HT-29 (cell line): ENCODE data around the gene NSA2. TPM values are rescaled to one million over a fixed set of nuclear protein-coding genes. Genes with fewer than 3 reads are reported as not detected.
"Not testable (repeated sequence)": the region's sequence is repeated elsewhere in the genome, so short reads cannot be mapped to it uniquely, and the experiment has no call there.

Experiments used
- DNase-seq: peaks from one replicate; pipeline ENCODE4 v3.0.0-alpha.2; 2015; ENCODE audit warnings: low spot score
- total RNA-seq: library from RNA; depleted of rRNA; stranded (reverse); fragments of >200 nt; shearing (Covaris generic); gene quantifications from 2 replicates; pipeline ENCODE4 v1.2.3, GENCODE V29; 2014; rRNA removed

Gene NSA2
- 31.4 and 48.1 TPM in 2 replicates for total RNA-seq

DNA sequence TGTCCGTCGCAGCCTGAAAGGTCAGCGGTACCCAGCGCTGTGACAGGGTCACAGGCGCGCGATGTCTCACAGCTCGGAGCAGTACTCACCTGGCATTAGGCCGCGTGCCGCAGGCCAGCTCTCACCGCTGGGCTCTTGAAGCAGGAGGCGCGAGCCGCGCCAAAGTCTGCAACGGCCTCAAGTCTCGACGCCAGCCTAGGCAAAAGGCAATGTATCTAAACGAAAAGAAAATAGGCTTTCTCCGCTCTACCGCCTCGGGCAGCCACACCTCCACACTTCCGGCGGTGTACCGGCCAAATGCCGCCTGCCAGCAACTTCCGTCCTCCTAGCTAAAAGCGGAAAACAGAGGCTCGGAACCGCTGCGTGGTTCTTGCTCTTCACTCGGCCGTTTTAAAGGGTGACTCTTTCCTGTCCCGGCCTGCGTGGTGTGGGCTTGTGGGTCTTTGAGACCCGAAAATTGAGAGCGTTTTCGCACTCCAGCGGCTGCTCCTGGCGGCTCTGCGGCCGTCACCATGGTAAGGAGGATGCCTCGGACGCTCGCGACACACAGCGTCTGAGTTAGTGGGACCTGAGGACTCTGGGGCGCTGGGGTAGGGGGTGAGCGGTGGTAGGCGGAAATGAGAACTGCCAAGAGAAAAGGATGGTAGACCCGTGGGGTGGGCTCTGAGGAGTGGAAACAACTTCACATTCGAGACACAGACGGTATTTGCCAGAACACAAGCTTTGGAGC, at the start of gene NSA2, which contains the start of gene GFM2:
Gene NSA2 (plus strand): TSS at position 401 of the 730 bp plus-strand sequence. CDS start 112 bp downstream, at position 513.
Gene GFM2 (minus strand): TSS at position 269 of the 730 bp plus-strand sequence. CDS start 3,375 bp downstream, outside the sequence.
- DNase-seq, result peak; percentile 96

DNA sequence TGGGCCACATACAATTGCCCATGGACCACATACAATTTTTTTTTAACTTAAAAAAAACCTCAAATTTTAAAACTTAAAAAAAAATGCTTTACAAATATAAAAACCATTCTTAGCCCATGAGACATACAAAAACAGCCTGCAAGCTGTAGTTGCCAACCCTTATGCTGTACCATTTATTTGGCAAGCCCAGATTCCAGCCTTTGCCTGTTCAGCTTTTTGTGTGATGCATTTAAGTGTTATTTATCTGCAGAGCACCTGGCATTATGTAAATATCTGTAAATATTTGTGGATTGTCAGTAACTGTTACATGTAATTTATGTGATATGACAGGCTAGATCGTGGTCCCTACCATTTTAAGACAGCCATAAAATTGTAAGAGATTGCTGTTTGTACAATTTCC, 49.5 kb upstream of the NSA2 start:
- DNase-seq, result no peak

DNA sequence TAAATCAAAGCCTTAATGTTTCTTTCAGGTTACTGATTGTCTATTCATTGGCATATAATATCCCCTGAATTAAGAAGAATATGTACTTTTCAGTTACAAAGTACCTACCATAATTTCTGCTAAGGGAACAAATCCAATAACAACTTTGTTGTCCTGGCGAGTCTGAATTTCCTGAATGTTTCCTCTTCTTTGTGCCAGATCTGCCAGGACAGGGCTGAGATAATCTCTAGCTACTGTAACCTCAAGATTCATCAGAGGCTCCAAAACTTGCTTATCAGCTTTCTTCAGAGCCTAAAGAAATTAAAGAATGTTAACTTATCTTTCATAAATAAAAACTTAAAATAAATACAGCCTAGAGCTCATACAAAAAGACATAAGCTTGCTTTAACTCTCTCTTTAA, 44.8 kb upstream of the NSA2 start:
- no peak for DNase-seq

DNA sequence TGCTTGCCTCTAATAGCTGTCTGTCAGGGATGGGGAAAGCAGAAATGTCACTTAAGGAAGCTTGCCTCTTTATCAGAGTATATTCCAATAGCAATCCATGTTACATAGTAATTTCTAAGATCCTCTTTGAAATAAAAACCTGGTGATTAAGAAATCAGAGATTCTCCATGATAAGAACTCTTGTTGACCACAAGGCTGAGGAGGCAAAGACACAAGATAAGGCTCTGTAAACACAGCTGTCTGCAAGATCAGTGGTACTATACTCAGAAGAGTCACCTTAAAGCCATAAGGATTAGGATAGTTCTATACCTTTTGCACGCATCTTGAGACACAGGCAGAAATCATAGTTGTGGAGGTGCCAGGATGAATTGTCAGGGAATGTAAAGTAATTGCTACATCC, 41.7 kb upstream of the NSA2 start:
- DNase-seq, result no peak

DNA sequence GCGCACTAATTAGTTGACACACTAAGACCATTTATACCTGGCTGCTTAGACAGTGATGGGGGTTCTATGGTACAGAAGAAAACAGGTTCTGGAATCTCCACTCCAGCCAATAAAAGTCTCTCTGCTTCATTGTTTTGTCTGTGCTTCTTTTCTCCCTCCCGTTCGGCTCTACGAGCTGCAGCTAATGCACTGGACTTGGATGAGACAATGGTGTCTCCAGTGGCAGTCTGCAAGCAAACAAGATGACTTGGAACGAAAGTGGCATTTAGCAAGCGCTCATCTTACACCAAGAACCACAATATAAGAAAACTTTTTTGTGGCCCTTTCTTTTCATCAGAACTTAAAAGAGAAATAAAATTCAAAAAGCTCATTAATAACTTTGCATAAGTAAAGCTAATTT, 30.3 kb upstream of the NSA2 start:
- DNase-seq, result no peak

DNA sequence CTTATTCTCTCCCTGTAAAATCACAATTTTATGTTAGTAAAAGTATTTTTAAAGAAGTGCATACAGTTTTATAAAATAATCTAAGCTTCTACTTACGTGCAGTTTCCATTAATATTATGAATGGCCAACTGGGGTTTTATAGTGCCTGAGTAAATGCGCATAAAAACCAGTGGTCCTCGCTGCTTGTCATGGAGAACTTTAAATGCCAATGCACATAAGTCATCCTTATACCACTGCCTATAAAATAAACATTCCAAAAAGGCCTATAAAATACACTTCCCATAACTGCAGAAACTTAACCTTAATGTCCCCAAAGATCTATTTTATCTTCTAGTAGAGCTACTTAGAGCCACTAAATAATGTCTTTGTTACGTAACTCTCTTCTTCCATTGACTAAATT, 28.6 kb upstream of the NSA2 start:
- no peak for DNase-seq

DNA sequence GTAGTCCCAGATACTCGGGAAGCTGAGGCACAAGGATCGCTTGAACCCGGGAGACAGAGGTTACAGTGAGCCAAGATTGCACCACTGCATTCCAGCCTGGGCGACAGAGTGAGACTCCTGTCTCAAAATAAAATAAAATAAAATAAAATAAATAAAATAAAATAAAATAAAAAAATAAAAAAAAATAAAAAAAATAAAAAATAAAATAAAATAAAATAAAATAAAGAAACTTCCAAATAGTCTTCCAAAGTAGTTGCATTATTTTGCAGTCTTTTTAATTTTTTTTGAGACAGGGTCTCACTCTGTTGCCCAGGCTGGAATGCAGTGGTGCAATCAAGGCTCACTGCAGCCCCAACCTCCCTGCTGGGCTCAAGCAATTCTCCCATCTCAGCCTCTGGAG, 18.3 kb upstream of the NSA2 start:
- not testable (repeated sequence) for DNase-seq

DNA sequence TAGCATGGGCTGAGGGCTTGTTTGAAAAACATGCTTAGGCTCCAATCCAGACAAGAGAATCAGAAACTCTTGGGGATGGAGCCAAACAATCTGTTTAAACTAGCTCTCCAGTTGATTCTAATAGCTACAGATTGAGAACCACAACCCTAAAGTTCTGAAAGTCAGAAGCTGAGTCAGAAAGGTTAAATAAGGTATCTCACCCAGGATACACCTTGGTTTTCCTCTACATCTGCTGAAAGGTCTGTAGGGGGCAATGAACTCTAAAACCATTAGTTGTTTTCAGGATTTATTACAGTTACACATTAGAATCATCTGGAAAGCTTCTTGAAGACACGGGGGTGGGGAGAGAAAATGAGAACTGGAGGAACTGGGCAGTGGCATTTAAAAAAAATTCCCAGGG, 5.8 kb upstream of the NSA2 start:
- no peak for DNase-seq

DNA sequence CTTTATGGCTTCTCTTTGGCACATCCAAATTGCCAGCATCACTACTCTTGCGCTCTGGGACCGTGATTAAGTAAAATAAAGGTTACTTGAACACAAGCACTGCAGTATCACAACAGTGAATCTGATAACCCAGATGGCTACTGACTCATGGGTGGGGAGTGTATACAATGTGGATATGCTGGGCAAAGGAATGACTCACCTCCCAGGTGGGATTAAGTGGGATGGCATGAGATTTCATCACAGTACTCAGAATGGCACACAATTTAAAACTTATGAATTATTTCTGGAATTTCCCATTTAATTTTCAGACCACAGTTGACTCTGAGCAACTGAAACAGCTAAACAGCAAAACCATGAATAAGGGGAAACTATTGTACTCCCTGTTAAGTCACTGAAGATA, 4.5 kb upstream of the NSA2 start:
- peak; percentile 30 for DNase-seq

DNA sequence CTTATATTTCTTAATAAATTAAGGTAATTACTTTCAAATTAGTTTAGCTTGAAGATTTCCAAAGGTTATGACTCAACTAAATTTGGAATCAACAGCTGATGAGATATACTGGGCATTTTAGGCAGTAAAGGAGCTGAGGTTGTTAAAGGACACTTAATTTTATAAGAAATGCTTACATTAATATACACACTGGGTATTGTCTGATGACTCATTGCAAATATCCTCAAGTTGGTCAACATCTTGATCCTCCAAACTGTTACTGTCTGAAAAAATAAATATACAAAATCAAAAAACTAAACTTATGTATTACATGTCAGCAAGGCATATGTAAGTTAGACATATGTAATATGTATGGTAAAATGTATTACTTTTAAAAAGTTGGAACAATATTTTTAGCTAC, 3.5 kb upstream of the NSA2 start:
- no peak for DNase-seq

DNA sequence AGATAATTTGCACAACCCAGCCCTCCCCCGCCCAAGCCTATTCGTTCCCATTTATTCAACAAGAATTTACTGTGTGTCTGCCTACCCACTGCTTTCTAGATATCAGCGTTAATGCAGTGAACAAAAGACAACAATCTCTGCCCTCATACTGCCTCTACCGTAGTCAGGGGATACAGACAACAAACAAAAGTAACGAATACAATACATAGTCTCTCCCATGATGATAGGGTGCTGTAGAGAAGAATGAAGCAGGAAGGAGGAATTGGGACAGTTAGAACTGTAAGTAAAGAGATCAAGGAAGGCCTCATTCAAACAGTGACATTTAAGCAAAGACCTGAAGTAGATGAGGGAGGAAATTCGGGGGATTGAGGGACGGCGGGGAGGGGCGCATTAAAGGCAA, 1.8 kb upstream of the NSA2 start:
- peak; percentile 30 for DNase-seq

DNA sequence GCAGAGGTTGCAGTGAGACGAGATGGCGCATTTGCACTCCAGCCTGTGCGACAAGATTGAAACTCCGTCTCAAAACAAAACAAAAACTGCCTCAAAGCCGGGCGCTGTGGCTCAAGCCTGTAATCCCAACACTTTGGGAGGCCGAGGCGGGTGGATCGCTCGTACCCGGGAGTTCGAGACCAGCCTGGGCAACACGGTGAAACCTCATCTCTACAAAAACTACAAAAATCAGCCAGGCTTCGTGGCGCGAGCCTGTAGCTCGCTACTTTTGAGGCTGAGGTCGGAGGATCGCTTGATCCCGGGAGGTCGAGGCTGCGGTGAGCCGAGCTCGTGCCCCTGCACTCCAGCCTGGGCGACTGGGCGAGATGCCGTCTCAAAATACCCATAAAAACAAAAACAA, 1.1 kb upstream of the NSA2 start:
- DNase-seq, result no peak

DNA sequence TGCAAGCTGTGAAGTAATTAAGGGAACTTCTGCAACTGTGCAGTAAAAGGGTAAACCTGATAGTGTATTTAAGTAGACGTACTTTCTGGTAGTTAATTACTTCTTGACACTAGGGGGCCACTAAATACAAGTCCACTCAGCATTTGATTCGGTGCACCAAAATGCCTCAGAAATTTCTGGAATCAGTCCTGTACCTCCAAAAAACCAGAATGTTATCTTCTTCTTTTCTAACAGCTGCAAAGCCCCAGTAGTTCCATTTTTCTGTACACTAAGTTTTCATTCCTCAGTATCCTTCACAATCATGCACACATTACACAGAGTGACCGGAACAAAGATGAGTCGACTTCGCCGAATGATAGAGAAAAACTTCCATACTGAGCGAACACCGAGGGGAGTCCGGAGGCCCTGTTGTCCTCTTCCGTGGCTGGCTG, 616 bp upstream of the NSA2 start:
- peak; percentile 37 for DNase-seq

DNA sequence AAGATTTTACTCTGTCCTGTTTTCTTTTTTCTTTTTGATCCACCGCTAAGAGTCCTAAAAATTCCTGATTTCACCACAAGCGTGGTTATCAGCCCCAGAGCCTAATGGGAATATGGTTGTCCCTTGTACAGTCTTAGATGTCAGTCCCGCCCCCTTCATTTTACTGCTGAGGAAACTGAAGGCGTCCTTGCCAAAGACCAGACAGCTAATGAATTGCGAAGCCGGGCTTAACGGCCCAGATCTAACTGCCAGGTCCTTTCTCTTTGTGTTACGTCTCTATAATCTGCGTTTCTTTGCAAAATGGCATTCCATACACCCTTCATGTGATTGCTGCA, 497 bp downstream of the NSA2 start:
- peak; percentile 65 for DNase-seq

DNA sequence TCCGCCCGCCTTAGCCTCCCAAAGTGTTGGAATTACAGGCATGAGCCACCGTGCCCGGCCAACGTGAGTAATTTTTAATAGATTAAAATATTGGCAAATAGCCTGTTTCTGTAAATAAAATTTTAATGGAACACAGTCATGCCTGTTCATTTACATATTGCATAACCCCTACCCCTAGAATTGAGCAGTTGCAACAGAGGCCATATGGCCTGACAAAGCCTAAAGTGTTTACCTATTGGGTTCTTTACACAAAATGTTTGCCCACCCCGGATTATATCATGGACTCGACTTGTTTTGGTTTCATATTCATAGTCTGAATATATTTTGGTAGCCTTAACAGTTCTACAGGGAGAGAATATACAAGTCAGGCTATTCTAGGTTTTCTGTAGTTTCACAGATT, 5.3 kb downstream of the NSA2 start:
- DNase-seq, result no peak

DNA sequence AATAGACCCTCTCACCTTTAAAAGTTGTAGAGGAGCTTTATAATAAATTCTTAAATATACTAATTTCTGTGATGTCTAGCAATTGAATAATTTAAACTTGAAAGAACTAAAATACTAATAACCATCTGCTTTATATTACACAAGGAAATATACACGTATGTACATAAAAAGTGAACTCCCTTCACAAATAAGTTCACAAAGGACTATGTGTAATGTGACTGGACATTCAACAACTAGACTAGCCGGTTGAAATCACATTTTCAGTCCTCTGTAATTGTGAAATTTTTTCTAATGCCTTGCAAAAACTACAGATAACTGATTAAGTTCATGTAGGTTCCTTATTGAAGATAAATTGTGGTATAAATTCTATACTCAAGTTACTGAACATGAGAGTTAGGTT, 11.6 kb downstream of the NSA2 start:
- no peak for DNase-seq

DNA sequence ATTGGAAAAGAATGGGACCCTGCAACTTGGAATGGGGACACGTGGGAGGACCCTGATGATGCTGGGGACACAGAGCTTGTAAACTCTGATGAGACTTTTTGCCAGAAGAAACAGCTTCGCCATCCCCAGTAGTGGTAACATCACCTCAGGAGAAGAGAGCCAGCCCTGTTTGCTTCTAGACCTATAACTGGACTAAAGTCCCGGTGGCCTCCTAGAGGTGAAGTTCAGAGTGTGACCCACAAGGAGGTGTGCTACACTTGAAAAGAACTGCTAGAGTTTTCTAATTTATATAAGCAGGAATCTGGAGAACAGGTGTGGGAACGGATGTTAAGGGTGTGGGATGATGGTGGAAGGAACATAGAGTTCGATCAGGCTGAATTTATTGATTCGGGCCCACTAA, 19.8 kb downstream of the NSA2 start:
- DNase-seq, result peak; percentile 57

DNA sequence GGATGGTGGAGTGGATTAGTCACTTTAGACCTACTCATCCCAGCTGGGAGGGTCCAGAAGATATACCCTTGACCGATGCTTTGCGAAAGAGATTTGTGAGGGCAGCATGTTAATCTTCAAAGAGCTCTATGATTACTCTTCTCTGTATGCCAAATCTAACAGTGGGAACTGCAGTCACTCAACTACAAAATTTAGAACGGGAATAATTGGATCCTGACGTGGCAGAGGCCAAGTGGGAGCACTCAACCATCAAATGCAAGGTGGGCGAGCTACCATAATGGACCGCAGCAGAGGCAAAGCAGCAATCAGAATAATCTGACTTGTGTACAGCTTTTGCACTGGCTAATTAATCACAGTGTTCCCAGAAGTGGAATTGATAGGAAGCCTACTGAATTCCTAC, 20.4 kb downstream of the NSA2 start:
- DNase-seq, result no peak

DNA sequence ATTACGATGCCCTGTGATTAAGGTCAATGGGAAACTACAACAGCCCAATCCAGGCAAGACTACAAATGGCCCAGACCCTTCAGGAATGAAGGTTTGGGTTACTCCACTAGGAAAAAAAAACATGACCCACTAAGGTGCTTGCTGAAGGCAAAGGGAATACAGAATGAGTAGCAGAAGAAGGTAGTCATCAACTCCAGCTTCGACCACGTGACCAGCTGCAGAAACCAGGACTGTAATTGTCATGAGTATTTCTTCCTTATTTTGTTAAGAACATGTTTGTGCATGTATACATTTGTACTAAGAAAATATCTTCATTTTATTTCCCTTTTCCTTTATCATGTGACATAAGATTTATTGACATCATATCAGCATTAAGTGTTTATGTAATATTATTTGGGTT, 24.6 kb downstream of the NSA2 start:
- not testable (repeated sequence) for DNase-seq

DNA sequence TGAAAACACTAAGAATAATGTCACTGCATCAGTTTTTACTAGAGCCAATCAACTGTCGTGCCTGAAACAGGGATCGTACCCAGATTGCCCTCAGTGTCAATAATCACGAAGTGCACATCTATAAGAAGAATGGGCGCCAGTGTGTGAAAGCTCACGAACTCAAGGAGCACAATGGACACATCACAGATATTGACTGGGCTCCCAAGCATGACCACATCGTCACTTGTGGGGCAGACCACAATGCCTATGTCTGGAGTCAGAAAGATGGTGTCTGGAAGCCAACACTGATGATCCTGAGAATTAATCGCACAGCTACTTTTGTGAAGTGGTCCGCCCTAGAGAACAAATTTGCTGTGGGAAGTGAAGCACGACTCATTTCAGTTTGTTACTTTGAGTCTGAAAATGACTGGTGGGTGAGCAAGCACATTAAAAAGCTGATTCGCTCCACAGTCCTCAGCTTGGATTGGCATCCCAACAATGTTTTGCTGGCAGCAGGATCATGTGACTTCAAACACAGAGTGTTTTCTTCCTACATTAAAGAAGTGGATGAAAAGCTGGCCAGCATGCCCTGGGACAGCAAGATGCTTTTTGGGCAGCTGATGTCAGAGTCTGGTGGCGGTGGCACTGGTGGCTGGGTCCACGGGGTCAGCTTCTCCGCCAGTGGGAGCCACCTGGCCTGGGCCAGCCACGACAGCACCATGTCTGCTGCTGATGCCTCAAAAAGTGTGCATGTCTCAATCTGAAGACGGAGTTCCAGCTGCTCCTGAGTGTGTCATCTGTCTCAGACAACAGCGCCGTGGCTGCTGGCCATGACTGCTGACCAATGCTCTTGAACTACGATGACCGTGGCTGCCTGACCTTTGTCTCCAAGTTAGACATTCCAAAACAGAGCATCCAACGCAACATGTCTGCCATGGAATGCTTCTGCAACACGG, 32.2 kb downstream of the NSA2 start:
- no peak for DNase-seq

DNA sequence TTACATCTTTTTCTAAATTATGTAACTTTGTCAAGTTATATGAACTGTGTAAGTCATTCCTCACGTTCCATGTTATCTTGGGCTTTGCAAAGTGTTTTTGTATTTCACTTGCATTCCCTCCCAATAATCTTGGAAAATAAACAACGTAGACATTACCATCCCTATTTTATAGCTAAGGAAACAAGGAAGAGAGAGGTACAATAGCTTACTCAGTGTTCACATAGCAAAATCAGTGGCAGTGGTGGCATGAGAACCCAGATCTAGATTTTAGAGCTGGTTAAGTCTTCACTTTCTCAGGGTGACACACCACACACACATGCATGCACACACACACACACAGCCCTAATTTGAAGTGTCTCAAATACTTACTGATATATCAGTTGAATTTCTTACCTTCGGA, 34.1 kb downstream of the NSA2 start:
- no peak for DNase-seq

DNA sequence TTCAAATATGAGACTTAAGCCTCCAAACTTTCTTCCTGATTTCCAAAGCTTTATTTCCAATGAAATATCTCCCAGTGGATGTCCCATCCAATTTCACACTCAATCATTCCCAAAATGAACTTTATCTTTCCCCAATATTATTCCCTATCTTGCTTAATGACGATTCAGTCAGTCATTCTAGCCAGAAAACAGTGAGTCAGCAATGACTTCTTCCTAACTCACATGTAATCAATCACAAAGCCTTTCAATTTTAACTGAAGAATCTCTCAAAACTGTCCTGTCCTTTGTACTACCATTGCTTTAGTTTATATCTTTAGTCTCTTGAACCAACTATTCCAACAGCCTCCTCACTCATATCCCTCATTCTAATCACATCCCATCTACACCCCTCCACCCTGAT, 34.9 kb downstream of the NSA2 start:
- DNase-seq, result no peak

DNA sequence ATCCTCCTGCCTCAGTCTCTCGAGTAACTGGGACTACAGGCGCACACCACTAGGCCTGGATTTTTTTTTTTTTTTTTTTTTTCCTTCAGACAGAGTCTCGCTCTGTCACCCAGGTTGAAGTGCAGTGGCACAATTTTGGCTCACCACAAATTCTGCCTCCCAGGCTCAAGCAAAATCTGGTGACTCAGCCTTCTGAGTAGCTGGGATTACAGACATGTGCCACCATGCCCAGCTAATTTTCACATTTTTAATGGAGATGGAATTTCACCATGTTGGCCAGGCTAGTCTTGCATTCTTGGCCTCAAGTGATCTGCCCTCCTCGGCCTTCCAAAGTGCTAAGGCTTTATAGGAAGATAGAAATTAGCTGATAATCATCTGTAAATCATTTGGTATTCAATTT, 43.9 kb downstream of the NSA2 start:
- no peak for DNase-seq
